HG03064 (cell line): Measurements from ENCODE around the gene CAMK1D.

Experiments used
- ATAC-seq: cut with Tn5 transposase; IDR thresholded peaks from one replicate; pipeline ENCODE4 v1.9.1; 2021; ENCODE audit warnings: low read depth; ENCODE audit not compliant: unreplicated experiment

Gene CAMK1D

GRCh38 chr10:12614177-12614995, 265.0 kb downstream of the CAMK1D start:
- ATAC-seq = no peak

DNA sequence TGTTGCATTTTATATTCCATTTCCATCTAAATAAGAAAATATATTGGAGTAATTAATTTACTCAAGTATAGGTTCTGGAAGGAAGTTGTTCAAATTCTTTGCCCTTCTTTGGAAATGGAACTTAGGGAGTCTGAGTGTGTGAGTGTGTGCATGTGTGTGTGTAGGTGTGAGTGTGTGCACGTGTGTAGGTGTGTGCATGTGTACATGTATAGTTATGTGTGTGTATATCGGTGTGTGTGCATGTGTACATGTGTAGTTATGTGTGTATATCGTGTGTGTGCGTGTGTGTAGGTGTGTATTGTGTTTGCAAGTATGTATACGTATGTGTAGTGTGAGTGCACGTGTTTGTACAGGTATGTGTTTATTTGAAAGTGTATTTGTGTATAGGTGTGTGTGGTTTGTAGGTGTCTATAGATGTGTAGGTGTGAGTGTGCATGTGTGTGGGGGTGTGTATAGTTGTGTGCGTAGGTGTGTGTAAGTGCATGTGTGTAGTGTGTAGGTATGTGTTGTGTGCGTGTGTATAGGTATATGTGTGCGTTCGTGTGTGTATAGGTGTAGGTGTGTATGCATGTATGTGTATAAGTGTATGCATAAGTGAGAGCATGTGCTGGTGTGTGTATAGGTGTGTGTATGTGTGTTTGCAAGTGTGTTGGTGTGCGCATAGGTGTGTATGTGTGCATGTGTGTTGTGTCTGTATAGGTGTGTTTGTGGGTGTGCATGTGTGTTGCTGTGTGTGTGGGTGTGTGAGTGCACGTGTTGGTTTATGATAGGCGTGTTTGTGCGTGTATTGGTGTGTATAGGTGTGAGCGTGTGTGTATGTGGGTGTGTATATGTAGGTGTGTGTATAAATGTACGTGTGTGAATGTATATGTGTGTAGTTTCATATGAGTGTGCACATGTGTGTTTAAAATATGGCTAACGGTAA, 266.2 kb downstream of the CAMK1D start:
- ATAC-seq = no peak

- no peak for ATAC-seq
These were observed 268.1 kb downstream of the CAMK1D start for GRCh38 chr10:12617191-12618175.

DNA sequence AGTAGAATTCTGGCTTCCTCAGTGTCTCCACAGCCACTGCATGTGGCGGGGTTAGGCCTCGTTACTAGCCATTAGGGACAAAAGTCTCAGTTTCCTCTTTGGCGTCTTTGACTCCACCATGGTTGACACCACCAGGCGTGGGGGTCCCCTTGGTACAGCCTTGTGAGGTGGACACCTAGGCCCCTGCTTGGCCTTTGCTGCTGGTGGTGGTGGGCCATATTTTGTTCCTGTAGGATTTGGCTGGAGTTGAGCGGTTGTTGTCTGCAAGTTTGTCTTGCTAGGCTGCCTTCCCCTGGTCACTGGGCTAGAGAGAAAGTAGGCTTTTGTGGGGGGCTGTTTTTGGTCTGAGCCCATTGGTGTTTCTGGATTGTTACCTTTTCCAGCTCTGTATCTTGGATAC, 272.7 kb downstream of the CAMK1D start:
- ATAC-seq = no peak

DNA sequence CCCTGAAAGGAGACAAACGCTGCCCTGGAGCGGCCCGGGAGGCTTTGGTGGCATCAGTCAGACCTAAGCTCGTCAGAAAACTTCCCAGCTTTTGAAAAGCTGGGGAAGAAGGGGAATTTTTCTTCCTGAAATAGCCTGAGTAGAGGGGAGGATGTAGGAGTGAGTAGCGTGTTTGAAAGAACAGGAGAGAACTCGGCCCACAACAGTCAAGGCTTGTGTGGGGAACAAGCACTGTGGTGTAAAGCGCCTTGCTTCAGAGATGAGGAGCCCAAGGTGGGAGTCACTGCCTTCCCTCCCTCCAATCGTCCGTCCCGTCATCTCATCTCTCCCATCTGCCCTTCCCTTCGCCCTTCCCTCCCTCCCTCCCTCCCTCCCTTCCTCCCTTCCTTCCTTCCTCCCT, 273.3 kb downstream of the CAMK1D start:
- ATAC-seq = no peak

DNA sequence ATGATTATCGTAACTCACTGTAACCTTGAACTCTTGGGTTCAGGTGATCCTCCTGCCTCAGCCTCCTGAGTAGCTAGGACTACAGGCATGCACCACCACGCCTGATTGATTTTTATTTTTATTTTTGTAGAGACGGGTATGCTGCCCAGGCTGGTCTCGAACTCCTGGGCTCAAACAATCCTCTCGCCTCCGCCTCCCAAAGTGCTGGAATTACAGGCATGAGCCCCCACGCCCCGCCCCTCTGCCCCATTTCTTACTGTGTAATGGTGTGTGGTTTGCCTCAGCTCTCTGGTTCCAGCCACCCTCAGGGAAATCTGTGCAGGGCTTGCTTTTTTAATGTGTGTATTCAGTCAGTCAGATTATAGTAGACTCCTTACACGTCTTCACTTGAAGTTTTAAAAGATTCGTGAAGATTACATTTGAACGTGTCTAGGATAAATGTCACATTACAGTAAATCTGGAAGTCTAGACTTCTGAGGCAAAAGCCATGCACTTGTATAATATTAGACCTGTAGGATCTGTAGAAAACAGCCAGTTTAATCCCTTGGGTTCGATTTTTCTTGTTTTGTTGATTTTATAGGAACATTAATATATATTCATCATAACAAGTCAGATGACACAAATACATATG, 276.2 kb downstream of the CAMK1D start:
- no peak for ATAC-seq

DNA sequence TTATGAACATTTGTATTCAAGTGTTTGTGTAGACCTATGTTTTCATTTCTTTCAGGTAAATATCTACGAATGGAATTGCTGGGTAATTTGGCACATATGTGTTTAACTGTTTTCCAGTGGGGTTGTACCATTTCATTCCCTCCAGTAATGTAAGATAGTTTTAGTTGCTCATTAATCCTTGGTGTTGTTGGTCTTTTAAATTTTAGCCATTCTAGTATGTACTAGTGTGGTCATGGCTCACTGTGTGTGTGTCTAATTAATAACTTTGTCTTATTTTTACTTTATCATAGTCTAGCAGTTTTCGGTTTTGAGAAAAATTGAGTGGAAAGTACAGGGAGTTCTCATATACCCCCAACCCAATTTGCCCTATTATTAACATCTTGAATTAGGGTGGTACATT, 278.8 kb downstream of the CAMK1D start:
- ATAC-seq = no peak

DNA sequence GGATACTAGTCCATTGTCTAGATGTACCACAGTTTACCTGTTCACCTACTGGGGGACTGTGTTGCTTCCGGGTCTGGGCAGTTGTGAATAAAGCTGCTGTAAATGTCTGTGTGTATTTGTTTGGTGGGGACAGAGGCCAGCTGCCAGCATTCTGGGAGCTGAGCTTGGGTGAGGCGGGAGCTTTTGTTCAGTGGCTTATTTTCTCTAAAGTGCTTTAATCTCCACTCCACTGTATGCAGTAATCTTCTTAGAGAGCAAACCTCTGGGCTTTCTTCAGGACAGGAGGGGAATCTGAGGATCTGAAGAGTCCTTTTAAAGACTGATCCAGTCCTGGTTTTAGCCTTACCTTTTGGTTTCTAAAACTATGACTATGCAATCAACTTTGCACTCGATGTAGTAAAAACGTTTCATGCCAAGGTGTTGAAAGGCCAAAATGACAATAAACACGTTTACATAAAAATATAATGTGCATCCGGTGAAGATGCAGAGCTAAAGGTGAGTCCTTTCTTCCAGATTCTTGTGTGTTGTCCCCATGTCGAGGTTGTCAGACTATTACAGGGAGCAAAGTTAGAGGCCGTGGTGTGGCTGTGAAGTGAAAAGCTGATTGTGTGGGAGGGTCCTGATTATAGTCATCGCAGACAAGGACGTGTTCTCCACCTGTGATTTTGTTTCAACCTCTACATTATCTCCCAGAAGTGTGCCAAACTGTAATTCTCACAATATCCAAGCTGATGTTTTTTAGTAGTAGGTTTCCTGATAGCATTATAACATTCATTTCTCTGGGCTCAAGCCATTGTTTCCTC, 279.8 kb downstream of the CAMK1D start:
- ATAC-seq = no peak

DNA sequence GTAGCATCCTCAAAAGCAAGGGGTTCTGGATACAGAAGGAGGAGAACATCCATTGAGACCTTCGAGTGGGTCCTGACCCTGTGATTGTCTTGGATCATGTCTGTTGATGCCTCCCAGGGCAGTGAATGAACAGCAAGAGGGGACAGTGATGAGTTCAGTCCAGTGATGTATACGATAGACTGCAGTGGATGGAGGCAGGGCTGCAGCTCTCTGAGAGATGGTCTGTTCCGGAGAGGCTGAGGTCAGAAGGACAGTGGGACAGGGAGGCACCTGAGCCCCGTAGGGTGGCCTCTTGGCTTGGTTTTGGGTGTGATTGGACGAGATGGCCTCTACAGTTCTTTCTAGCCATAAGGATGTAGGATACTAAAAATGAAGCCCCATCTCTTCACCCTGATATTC, 280.4 kb downstream of the CAMK1D start:
- ATAC-seq = no peak

- no peak for ATAC-seq
These were observed 281.9 kb downstream of the CAMK1D start for GRCh38 chr10:12631216-12631615.

GRCh38 chr10:12631787-12632562, 282.6 kb downstream of the CAMK1D start:
- ATAC-seq = no peak

DNA sequence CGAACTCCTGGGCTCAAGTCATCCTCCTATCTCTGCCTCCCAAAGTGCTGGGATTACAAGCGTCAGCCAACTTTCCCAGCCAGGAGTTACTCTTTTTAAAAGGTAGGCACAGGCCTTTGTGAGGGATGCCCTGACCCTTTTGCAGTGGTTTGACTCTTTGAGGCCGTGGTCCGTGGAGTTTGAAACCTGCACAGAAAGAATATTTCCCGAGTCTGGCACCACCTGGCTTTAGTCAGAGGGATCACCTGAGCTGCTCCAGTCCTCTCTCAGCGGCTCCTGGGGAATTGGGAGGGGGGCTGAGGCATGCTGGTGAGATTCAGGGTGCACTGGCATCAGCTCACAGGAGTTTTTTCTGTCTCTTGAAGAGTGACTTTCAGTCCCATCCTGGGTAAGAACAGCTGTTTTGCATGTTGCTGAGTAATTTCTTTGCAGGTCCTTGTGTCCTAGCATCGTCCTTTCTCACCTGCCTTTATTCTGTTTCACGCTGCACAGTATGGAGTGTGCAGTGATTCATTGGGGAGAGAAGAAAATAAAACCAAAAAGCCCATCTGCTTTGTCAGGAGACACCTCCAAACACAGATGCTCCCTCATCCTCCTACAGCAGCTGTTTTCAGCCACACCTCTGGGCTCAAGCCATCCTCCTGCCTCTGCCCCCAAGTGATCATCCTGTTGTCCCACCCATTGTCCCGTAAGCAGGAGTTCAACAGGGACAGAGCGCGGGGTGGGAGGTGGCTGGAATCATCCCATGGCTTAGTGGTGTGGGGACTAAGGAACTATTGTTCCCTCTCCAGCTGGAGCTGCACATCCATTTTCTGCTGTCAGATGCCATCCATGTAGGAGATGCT, 284.7 kb downstream of the CAMK1D start:
- ATAC-seq = no peak

GRCh38 chr10:12634621-12634931, 285.2 kb downstream of the CAMK1D start:
- ATAC-seq = no peak

- no peak for ATAC-seq
These were observed 285.8 kb downstream of the CAMK1D start for GRCh38 chr10:12635127-12635541.

DNA sequence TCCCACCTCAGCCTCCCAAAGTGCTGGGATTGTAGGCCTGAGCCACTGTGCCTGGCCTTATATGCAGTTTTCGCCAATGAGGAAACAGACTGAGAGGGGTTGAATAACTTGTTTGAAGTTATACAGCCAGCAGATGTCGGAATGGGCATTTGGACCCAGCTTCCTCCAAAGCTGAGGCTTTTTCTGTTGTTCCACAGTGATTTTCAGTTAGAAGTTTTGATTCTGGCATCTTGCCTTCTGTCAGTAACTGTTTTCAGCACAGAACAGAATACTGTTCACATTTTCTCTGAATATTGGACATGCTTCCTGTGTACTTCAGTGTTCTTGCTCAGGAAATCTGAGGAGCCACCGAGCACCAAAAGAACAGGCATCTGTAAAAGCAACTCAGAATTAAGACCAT, 287.2 kb downstream of the CAMK1D start:
- ATAC-seq = no peak

DNA sequence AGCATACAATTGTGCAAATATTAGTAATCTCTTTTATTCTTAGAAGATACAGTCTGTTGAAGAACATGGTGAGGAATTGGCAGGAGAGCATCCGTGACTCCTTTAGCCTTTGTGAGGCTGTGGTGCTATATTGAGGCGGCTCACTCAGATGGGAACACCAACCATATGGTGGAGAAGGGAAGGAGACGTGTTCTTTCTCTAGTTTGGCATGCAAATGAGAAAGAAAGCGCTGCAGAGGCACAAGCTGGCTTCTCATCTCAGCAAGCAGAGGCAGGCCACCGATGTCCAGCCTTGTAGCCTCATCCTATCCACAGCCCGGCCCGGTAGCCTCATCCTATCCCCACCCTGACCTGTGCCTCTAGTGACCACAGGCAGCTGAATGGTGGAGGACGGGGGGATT, 288.3 kb downstream of the CAMK1D start:
- no peak for ATAC-seq

GRCh38 chr10:12638103-12638502, 288.8 kb downstream of the CAMK1D start:
- ATAC-seq = no peak

DNA sequence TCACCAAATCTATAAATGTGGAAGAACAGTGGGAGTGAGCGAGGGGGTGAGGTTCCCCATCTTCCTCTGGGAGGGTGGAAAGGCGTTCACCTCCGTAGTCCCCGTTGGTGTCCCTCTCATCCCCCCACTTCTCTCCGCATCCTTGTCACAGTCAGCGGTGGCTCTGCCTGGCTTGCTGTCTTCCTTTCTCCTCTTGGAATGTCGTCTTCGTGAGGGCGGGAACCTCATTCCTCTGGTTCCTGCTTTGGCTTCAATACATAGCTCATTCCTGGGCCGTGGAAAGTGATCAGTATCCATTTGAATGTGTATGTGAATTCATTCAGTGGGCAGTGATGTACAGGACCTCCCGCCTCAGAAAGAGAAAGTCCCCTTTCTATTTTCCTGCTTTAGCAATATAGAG, 289.4 kb downstream of the CAMK1D start:
- no peak for ATAC-seq
